ENCODE measurements around the gene NAA10. TPM values are rescaled to one million over a fixed set of nuclear protein-coding genes. Genes with fewer than 3 reads are reported as not detected.

NAA10 gene
- total RNA-seq, 4 donors from 2014 or later: 85.7 to 101 (median 90.7) TPM

DNA sequence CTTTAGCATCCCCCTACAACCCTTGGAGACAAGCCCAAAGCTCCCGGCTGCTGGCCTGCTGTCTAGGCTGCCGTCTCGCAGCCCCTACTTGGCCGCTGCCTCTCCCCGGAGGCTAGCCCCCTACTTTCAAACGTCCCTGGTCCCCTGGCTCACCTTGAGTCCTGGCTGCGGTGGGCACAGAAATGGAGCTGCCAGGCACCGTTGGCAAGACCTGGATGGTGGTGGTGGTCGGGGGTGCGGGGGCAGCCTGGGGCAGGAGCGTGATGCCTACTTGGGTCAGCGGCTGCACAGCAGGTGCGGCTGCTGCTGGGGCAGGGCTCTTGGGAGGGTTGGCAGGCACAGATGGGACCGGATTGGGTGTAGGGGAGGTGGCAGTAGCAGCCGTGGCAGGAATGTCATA lies 24.8 kb upstream of the NAA10 start:
- ATAC-seq (ENCODE audit: low FRiP score) (no peak), DNase-seq (ENCODE audit: low spot score) (no peak)
- TF ChIP-seq, protein P1, sequence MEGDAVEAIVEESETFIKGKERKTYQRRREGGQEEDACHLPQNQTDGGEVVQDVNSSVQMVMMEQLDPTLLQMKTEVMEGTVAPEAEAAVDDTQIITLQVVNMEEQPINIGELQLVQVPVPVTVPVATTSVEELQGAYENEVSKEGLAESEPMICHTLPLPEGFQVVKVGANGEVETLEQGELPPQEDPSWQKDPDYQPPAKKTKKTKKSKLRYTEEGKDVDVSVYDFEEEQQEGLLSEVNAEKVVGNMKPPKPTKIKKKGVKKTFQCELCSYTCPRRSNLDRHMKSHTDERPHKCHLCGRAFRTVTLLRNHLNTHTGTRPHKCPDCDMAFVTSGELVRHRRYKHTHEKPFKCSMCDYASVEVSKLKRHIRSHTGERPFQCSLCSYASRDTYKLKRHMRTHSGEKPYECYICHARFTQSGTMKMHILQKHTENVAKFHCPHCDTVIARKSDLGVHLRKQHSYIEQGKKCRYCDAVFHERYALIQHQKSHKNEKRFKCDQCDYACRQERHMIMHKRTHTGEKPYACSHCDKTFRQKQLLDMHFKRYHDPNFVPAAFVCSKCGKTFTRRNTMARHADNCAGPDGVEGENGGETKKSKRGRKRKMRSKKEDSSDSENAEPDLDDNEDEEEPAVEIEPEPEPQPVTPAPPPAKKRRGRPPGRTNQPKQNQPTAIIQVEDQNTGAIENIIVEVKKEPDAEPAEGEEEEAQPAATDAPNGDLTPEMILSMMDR (IDR thresholded peaks at IDR 0.05): no peak

DNA sequence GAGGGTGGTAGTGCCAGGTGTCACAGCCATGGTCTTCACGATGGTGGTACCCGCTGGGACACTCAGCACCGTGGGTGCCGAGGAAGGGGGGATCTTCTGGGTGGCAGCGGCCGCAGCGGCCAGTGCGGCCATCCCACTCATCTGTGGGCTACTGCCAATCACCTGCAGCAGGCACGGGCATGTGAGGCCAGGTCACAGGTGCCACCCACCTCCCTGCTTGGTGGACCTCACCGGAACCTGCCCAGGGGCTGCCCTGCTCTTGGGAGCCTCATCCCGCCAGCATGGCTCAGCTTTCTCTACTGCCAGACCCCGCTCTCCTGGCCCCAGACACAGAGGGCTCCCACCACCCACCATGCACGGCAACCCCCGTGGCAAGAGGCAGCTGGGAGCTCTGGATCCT lies 23.8 kb upstream of the NAA10 start:
- TF ChIP-seq, protein P1 (IDR thresholded peaks at IDR 0.05): no peak
- ATAC-seq (ENCODE audit: low FRiP score) (no peak), DNase-seq (ENCODE audit: low spot score) (no peak)

DNA sequence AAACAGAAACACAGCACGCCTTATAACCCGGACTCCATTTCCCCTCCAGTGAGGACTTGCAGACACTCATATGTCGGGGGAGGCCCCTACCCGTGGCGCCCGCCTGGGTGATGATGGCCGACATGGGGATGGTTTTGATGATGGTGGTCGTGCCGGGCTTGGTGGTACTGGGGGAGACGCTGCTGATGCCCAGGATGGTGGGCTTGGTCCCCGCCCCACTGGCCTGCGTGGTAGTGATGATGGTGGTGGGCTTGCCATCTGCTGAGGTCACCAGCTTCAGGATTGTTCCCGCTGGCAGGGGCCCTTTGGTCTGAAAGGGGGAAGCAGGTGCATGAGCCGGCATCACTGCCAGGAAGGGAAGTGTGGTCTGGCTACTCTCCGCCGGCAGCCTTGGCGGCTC lies 22.4 kb upstream of the NAA10 start:
- no peak for DNase-seq (ENCODE audit: low spot score)
- ATAC-seq (ENCODE audit: low FRiP score): no peak
- TF ChIP-seq, protein P1 (IDR thresholded peaks at IDR 0.05): no peak

DNA sequence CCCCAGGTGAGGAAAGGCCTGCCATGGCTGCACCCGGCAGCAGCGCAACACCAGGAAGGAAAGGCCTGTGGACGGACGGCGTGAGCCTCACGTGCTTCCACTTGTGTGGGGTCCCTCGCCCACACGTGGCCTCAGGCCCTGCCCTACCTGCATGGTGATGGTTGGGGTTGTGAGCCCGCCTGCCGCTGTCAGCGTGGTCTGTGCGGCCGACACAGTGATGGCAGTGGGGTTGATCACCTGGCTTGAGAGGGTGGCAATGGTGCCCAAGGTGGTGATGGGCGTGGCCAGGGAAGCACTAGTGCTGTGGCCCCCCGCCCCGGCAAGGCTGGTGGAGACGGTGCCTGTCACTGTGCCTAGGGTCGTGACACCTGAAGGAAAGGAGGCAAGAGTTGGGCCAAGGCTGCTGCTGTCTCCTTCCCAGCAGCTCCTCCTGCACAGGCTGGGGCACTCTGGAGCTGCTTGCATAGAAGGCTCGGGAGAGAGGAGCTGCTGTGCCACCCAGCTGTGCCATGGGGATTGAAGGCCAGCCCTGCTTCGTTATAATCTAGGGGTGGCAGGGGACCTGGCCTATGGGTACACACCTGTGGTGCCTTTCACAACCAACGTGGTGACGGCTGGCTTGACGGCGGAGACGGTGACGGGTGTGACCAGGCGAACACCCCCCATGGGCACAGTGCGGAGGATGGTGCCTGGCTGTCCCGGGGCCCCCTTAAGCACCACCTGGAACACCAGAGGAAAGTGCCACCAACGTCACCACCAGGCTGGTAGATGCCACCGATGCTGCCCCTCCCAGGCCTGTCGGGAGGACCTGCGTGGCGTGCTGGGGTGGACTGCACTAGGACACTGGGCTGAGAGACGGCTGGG lies 21.4 kb upstream of the NAA10 start:
- DNase-seq (ENCODE audit: low spot score): no peak
- TF ChIP-seq, protein P1 (IDR thresholded peaks at IDR 0.05): no peak
- no peak for ATAC-seq (ENCODE audit: low FRiP score)

DNA sequence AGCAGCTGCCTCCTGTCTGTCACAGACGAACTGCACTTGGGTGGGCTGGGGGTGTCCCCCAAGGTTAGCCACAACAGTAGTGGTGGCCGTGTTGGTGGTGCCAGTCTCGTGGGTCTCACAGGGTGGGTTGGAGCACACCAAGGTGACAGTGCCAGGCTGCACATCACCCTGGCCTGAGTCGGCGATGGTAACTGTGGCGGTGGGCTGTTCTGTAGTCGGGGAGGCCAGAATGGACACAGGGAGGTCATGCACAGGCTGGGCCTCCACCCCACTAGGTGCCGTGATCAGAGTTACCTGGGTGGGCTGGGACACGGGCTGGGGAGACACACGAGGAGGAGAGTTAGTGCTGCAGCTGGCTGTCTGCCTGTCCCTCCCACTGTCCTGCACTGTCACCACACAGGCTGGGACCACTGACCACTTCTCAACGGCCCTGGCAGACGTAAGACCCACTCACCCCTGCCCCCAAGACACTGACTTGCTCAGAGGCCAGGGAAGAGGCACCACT lies 20.4 kb upstream of the NAA10 start:
- TF ChIP-seq, protein P1 (IDR thresholded peaks at IDR 0.05): no peak
- DNase-seq (ENCODE audit: low spot score) (no peak), ATAC-seq (ENCODE audit: low FRiP score) (no peak)

DNA sequence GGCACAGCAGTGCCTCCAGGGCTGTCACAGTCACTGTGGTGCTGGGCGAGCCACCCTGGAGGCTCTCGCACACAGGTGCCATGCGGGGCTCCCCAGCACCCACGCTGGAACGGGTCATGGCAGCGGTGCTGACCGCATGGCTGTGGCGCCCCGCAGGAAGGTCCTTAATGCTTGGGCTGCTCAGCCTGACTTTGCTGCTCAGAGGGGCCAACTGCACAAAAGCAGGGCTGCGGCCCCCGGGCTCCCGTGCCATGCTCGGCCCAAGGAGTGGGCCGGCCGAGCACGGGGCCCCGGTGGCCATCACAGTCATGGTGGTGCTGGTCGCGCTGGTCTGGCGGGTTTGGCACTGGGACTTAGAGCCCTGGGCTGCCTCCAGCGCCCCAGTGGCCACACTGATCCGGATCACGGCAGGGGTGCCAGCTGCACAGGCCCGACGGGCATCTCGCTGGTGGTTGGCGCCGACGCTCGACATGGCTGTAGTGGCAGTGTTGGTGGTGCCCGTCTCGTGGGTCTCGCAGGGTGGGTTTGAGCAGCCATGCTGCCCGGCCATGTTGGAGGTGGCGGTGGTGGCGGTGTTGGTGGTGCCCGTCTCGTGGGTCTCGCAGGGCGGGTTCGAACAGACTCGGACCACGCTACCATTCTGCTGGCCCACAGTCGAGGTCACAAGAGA lies 19.9 kb upstream of the NAA10 start:
- DNase-seq (ENCODE audit: low spot score) (no peak), ATAC-seq (ENCODE audit: low FRiP score) (no peak)
- TF ChIP-seq, protein P1 (IDR thresholded peaks at IDR 0.05): no peak
